C4-2B (cell line): ENCODE results near the gene SHQ1.

Source experiments
- H3K27ac ChIP-seq: fragments of 450-650 bp; 2 replicates; pipeline ENCODE4 v1.5.1; 2017
- CTCF ChIP-seq: fragments of 450-650 bp; conservative IDR thresholded peaks from 2 replicates; pipeline ENCODE4 v1.5.1; 2017; ENCODE audit warnings: mild to moderate bottlenecking
- ZFX ChIP-seq: fragments of 450-650 bp; IDR thresholded peaks from 2 replicates; pipeline ENCODE4 v1.6.1; 2017

The SHQ1 gene

GRCh38 chr3:72782521-72782920, 65.7 kb downstream of the SHQ1 start:
- no peak overlapping the region for H3K27ac ChIP-seq
- TF ChIP-seq ZFX (no peak), CTCF (no peak)

GRCh38 chr3:72769758-72770540, 78.3 kb downstream of the SHQ1 start:
- TF ChIP-seq ZFX: no peak
- no peak for TF ChIP-seq CTCF
- H3K27ac ChIP-seq: no peak overlapping the region

GRCh38 chr3:72768936-72769335, 79.3 kb downstream of the SHQ1 start:
- no peak overlapping the region for H3K27ac ChIP-seq
- TF ChIP-seq CTCF (no peak), ZFX (no peak)

DNA sequence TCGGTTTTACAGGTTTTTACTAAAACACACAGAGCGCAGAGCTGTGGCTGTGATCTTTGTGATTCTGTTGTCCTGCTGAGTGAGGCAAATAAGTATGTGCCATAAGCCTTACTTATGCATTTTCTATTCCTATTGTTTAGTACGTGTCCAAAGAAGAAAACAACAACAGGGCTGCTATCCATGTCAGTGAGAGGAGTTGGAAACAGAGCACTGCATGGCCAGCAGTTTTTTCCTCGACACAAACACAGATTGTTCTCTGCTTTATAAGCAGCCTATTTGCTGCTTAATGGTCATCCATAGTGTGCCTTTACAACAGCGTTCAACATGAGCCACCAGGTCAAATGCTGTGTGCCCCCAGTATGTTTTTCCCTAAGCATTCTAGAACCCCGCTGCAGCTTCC, 79.8 kb downstream of the SHQ1 start:
- no peak for TF ChIP-seq CTCF
- TF ChIP-seq ZFX: no peak

GRCh38 chr3:72768006-72768441, 80.2 kb downstream of the SHQ1 start:
- H3K27ac ChIP-seq: no peak overlapping the region
- TF ChIP-seq CTCF: no peak
- TF ChIP-seq ZFX: no peak

More for the DNA sequence above, 79.8 kb downstream of the SHQ1 start:
- H3K27ac ChIP-seq: no peak overlapping the region

DNA sequence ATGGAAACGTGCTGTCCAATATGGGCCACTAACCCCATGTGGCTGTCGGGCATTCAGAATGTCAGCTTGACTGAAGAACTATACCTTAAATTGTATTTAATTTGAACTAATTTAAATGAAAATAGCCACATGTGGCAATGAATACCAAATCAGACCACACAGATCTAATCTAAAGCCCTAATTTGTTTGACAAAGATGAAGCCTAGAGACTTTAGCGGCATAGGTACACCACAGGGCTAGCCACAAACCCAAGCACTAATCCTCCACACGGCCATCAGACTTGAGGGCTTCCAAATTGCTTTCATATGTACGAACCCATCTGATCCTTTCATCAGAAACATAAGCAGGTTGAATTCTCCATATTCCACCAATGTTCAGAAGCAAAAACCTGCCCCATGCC, 81.4 kb downstream of the SHQ1 start:
- no peak for TF ChIP-seq ZFX
- no peak for TF ChIP-seq CTCF
- H3K27ac ChIP-seq: no peak overlapping the region

DNA sequence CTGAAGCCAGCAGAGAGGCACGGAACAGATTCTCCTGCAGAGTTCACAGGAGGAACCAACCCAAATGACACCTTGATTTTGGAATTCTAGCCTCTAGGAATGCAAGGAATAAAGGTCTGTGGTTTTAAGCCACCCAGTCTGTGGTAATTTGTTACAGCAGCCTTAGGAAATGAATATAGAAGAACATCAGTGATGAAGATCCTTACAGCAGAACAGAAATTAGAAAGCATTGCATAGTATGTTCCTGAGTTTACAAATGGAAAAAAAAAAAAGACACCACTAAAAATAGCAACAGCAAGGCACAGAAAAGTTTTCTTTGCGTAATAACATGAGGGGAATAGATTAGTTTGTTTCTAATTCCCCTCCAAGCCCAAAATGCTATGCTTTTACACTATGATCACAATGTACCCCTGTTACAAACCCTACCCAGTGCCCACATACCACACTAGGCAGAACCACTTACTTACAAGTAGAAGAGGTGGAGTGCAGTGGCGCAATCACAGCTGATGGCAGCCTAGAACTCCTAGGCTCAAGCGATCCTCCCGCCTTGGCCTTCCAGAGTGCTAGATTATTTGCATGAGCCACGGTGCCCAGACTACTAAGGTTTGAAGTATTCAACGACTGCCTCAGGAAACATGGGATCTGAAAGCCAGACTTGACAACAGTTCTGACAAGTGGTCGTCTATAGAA, 84.3 kb downstream of the SHQ1 start:
- no peak for TF ChIP-seq CTCF
- TF ChIP-seq ZFX: no peak
- no peak overlapping the region; the same call in 1 of the 2 replicates for H3K27ac ChIP-seq
